GM12873 (cell line): ENCODE data around the gene TAS2R16.

ENCODE experiments used
- CTCF ChIP-seq: IDR thresholded peaks from 2 replicates; pipeline ENCODE4 v1.5.1; 2012; ENCODE audit warnings: low read depth, mild to moderate bottlenecking, moderate library complexity, low read length, control low read depth; ENCODE audit not compliant: insufficient read depth; ENCODE audit errors: missing control alignments

TAS2R16 gene

GRCh38 chr7:122974229-122974628 lies 21.3 kb downstream of the TAS2R16 start:
- TF ChIP-seq CTCF, result no peak

- TF ChIP-seq CTCF, result no peak
These were observed 23.4 kb downstream of the TAS2R16 start for GRCh38 chr7:122972056-122972455.

GRCh38 chr7:122970740-122971725 lies 24.5 kb downstream of the TAS2R16 start:
- TF ChIP-seq CTCF, result no peak

- no peak for TF ChIP-seq CTCF
These were observed 27.1 kb downstream of the TAS2R16 start for GRCh38 chr7:122968389-122968788.

GRCh38 chr7:122965306-122965705 lies 30.2 kb downstream of the TAS2R16 start:
- no peak for TF ChIP-seq CTCF

GRCh38 chr7:122951006-122951405 lies 44.5 kb downstream of the TAS2R16 start:
- no peak for TF ChIP-seq CTCF

- TF ChIP-seq CTCF, result no peak
These were observed 46.3 kb downstream of the TAS2R16 start for GRCh38 chr7:122949186-122949585.
